IPS DF 4.7 (cell line): Measurements from ENCODE around the gene SAG.
"Not testable (repeated sequence)": the region's sequence is repeated elsewhere in the genome, so short reads cannot be mapped to it uniquely, and the experiment has no call there.

Experiments used
- DNase-seq: peaks from one replicate; pipeline ENCODE4 v3.0.0-alpha.2; 2013; ENCODE audit warnings: low spot score; ENCODE audit errors: extremely low read depth

The SAG gene

GRCh38 chr2:233329489-233330135 is 22.0 kb downstream of the SAG start:
- DNase-seq: peak; percentile 64

GRCh38 chr2:233331536-233331935 is 23.9 kb downstream of the SAG start:
- DNase-seq: no peak

- no peak for DNase-seq
These were observed 24.5 kb downstream of the SAG start for GRCh38 chr2:233332125-233332524.

GRCh38 chr2:233334915-233335314 is 27.3 kb downstream of the SAG start:
- no peak for DNase-seq

- not testable (repeated sequence) for DNase-seq
These were observed 28.5 kb downstream of the SAG start for GRCh38 chr2:233336091-233336490.

GRCh38 chr2:233336541-233336940 is 28.9 kb downstream of the SAG start:
- no peak for DNase-seq

- DNase-seq: no peak
These were observed 30.4 kb downstream of the SAG start for GRCh38 chr2:233338046-233338445.

GRCh38 chr2:233338812-233339368 is 31.3 kb downstream of the SAG start:
- no peak for DNase-seq

GRCh38 chr2:233339427-233339826 is 31.8 kb downstream of the SAG start:
- DNase-seq: no peak

- no peak for DNase-seq
These were observed 33.7 kb downstream of the SAG start for GRCh38 chr2:233341296-233341695.

GRCh38 chr2:233342301-233342700 is 34.7 kb downstream of the SAG start:
- DNase-seq: no peak

- no peak for DNase-seq
These were observed 35.6 kb downstream of the SAG start for GRCh38 chr2:233343171-233343705.

- no peak for DNase-seq
These were observed 38.8 kb downstream of the SAG start for GRCh38 chr2:233346376-233346775.

GRCh38 chr2:233346930-233347329 is 39.3 kb downstream of the SAG start:
- no peak for DNase-seq

GRCh38 chr2:233349005-233349998 is 41.7 kb downstream of the SAG start:
- no peak for DNase-seq

- no peak for DNase-seq
These were observed 43.1 kb downstream of the SAG start for GRCh38 chr2:233350708-233351107.

GRCh38 chr2:233351423-233351822 is 43.8 kb downstream of the SAG start:
- no peak for DNase-seq

GRCh38 chr2:233352141-233352842 is 44.7 kb downstream of the SAG start:
- no peak for DNase-seq

GRCh38 chr2:233353101-233353768 is 45.6 kb downstream of the SAG start:
- no peak for DNase-seq

- DNase-seq: no peak
These were observed 46.3 kb downstream of the SAG start, which contains the start of gene DGKD for GRCh38 chr2:233353769-233354499. Gene DGKD (plus strand): TSS chr2:233354494. CDS start chr2:233354519, 25 bp downstream.
